ENCODE data around the gene NTM.

Gene NTM

GRCh38 chr11:131870305-131870704 is 499.9 kb downstream of the NTM start:
- H3K4me3 ChIP-seq (ENCODE audit: low read depth, low read length) = no peak overlapping the region
- no peak for DNase-seq (ENCODE audit: low read depth)
- no peak for TF ChIP-seq CTCF (IDR thresholded peaks at IDR 0.05; ENCODE audit: control insufficient read depth, extremely low read depth, insufficient read depth)

GRCh38 chr11:131871006-131871405 is 500.6 kb downstream of the NTM start:
- no peak for TF ChIP-seq CTCF (IDR thresholded peaks at IDR 0.05; ENCODE audit: control insufficient read depth, extremely low read depth, insufficient read depth)
- no peak for DNase-seq (ENCODE audit: low read depth)

GRCh38 chr11:131874070-131874469 is 503.7 kb downstream of the NTM start:
- no peak for TF ChIP-seq CTCF (IDR thresholded peaks at IDR 0.05; ENCODE audit: control insufficient read depth, extremely low read depth, insufficient read depth)
- no peak overlapping the region for H3K4me3 ChIP-seq (ENCODE audit: low read depth, low read length)
- DNase-seq (ENCODE audit: low read depth) = no peak

More at GRCh38 chr11:131871006-131871405, 500.6 kb downstream of the NTM start:
- H3K4me3 ChIP-seq (ENCODE audit: low read depth, low read length) = no peak overlapping the region

GRCh38 chr11:131875611-131876010 is 505.2 kb downstream of the NTM start:
- no peak overlapping the region for H3K4me3 ChIP-seq (ENCODE audit: low read depth, low read length)
- TF ChIP-seq CTCF (IDR thresholded peaks at IDR 0.05; ENCODE audit: control insufficient read depth, extremely low read depth, insufficient read depth) = no peak
- no peak for DNase-seq (ENCODE audit: low read depth)

GRCh38 chr11:131877246-131877942 is 507.0 kb downstream of the NTM start:
- DNase-seq (ENCODE audit: low read depth) = no peak
- TF ChIP-seq CTCF (IDR thresholded peaks at IDR 0.05; ENCODE audit: control insufficient read depth, extremely low read depth, insufficient read depth) = no peak
- no peak overlapping the region for H3K4me3 ChIP-seq (ENCODE audit: low read depth, low read length)

GRCh38 chr11:131880316-131880715 is 509.9 kb downstream of the NTM start:
- TF ChIP-seq CTCF (IDR thresholded peaks at IDR 0.05; ENCODE audit: control insufficient read depth, extremely low read depth, insufficient read depth) = no peak
- H3K4me3 ChIP-seq (ENCODE audit: low read depth, low read length) = no peak overlapping the region
- no peak for DNase-seq (ENCODE audit: low read depth)

GRCh38 chr11:131880976-131881375 is 510.6 kb downstream of the NTM start:
- TF ChIP-seq CTCF (IDR thresholded peaks at IDR 0.05; ENCODE audit: control insufficient read depth, extremely low read depth, insufficient read depth) = no peak
- no peak overlapping the region for H3K4me3 ChIP-seq (ENCODE audit: low read depth, low read length)
- DNase-seq (ENCODE audit: low read depth) = no peak
